Measurements from ENCODE around the gene ARL8A. TPM values are rescaled to one million over a fixed set of nuclear protein-coding genes. Genes with fewer than 3 reads are reported as not detected.
"Not testable (repeated sequence)": the region's sequence is repeated elsewhere in the genome, so short reads cannot be mapped to it uniquely, and the experiment has no call there.

ARL8A gene
- polyA plus RNA-seq, 1 donor (not counting 4 experiments of a cell fraction or from before 2014, with no cell fraction given): 58.6 TPM

DNA sequence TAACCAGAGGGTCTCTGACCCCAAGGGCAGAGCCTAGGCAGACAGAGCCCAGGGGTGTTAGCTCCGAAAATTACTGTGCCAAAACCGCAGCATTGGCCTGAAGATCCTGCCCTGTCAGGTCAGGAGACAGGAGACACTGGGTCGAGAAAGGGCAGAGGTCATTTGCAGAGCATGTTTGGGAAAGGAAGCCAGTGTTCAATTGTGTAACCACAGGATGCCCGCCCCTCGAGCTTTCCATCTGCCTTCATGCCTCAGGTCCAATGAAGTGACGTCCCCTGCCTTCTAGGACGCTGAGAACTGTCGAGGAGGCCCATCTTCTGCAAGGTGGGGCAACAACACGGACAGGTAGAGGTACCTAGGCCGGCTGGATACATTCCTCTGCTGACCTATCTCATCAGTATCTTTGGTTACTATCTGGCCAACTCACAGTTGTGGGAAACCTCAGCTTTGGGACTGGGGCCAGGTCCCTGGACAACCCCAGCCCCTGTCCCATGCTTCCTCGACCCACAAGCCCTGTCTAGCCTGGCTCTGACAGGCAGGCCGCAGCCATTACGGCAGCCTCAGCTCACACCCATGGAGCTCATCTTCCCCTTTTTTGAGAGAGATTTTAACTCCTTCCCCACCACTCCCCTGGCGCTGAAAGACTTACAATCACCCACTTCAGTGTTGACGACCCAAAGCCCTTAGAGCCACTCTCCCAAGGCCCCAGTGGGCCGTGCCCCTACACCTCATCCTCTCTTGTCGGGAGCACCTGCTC is 1.3 kb downstream of the ARL8A start:
- DNase-seq (ENCODE audit: low read depth, low spot score): no peak
- Histone ChIP-seq H3K9me3 (ENCODE audit: control insufficient read depth, low read depth, low read length) (no peaks in the 10 kb centered on the region), H3K27ac (ENCODE audit: control insufficient read depth, insufficient read depth, low read length) (peak overlapping the region; percentile 58), H3K4me2 (ENCODE audit: control insufficient read depth, extremely low read depth, insufficient read depth, low read depth, low read length) (peak overlapping the region; percentile 83), H2AFZ (ENCODE audit: control insufficient read depth, low read length) (no peak overlapping the region), H3K4me1 (ENCODE audit: control insufficient read depth, extremely low read depth, insufficient read depth, low read length) (peaks cover 14% of the 10 kb centered on the region), H4K20me1 (ENCODE audit: control insufficient read depth, extremely low read depth, insufficient read depth, low read length) (peaks cover 8% of the 10 kb centered on the region), H3K27me3 (ENCODE audit: control insufficient read depth, extremely low read depth, insufficient read depth, low read length) (no peaks in the 10 kb centered on the region), H3K4me3 (ENCODE audit: control insufficient read depth in 2 of 3, extremely low read depth in 1 of 3, insufficient read depth in 2 of 3, low read depth in 1 of 3, low read length in 3 of 3) (peak overlapping the region; percentile 53 to 98 (median 66)), H3K9ac (ENCODE audit: control insufficient read depth, extremely low read depth, insufficient read depth, low read length) (peak overlapping the region; percentile 78), H3K36me3 (ENCODE audit: control insufficient read depth in 2 of 2, extremely low read depth in 1 of 2, insufficient read depth in 2 of 2, low read length in 2 of 2) (peaks cover 0 to 5% of the 10 kb centered on the region in 2 experiments), H3K79me2 (ENCODE audit: control insufficient read depth, insufficient read depth, low read length) (peaks cover 59% of the 10 kb centered on the region), H3K9me1 (ENCODE audit: control insufficient read depth, extremely low read depth, insufficient read depth, low read length) (no peaks in the 10 kb centered on the region)
- TF ChIP-seq, protein P1, sequence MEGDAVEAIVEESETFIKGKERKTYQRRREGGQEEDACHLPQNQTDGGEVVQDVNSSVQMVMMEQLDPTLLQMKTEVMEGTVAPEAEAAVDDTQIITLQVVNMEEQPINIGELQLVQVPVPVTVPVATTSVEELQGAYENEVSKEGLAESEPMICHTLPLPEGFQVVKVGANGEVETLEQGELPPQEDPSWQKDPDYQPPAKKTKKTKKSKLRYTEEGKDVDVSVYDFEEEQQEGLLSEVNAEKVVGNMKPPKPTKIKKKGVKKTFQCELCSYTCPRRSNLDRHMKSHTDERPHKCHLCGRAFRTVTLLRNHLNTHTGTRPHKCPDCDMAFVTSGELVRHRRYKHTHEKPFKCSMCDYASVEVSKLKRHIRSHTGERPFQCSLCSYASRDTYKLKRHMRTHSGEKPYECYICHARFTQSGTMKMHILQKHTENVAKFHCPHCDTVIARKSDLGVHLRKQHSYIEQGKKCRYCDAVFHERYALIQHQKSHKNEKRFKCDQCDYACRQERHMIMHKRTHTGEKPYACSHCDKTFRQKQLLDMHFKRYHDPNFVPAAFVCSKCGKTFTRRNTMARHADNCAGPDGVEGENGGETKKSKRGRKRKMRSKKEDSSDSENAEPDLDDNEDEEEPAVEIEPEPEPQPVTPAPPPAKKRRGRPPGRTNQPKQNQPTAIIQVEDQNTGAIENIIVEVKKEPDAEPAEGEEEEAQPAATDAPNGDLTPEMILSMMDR (optimal IDR thresholded peaks at IDR 0.05 in 1 of 3, IDR thresholded peaks at IDR 0.05 in 1 of 3, conservative IDR thresholded peaks at IDR 0.05 in 1 of 3; ENCODE audit: extremely low read depth in 1 of 3, insufficient read depth in 2 of 3, low read length in 3 of 3): no peak
- TF ChIP-seq EZH2 (IDR thresholded peaks at IDR 0.05; ENCODE audit: low read length): no peak
- FAIRE-seq: no peak
- dilution Hi-C loops (cut with MboI; ENCODE audit: extremely low pct_ligation_motif_present, low sequenced_read_pairs): no loop called here

DNA sequence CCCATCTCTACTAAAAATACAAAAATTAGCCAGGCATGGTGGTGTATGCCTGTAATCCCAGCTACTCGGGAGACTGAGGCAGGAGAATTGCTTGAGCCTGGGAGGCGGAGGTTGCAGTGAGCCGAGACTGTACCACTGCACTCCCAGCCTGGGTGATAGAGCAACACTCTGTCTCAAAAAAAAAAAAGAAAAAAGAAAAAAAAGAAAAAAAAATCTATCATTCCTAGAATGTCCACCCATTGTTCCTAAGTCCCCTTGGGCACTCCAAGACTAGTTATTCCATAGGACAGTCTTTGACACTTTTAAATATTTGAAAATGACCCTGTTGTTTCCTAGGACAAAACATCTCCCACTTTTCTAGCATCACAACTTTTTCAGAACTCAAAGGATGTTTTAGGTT is 3.1 kb downstream of the ARL8A start:
- H3K9ac ChIP-seq (ENCODE audit: control insufficient read depth, extremely low read depth, insufficient read depth, low read length); FAIRE-seq; dilution Hi-C loops (cut with MboI; ENCODE audit: extremely low pct_ligation_motif_present, low sequenced_read_pairs); H3K9me3 ChIP-seq (ENCODE audit: control insufficient read depth, low read depth, low read length); H3K4me3 ChIP-seq (ENCODE audit: control insufficient read depth in 2 of 3, extremely low read depth in 1 of 3, insufficient read depth in 2 of 3, low read depth in 1 of 3, low read length in 3 of 3); H3K27ac ChIP-seq (ENCODE audit: control insufficient read depth, insufficient read depth, low read length); H4K20me1 ChIP-seq (ENCODE audit: control insufficient read depth, extremely low read depth, insufficient read depth, low read length); H3K9me1 ChIP-seq (ENCODE audit: control insufficient read depth, extremely low read depth, insufficient read depth, low read length); H3K4me2 ChIP-seq (ENCODE audit: control insufficient read depth, extremely low read depth, insufficient read depth, low read depth, low read length); H2AFZ ChIP-seq (ENCODE audit: control insufficient read depth, low read length); DNase-seq (ENCODE audit: low read depth, low spot score); H3K36me3 ChIP-seq (ENCODE audit: control insufficient read depth in 2 of 2, extremely low read depth in 1 of 2, insufficient read depth in 2 of 2, low read length in 2 of 2); H3K27me3 ChIP-seq (ENCODE audit: control insufficient read depth, extremely low read depth, insufficient read depth, low read length): not testable (repeated sequence)
- Histone ChIP-seq H3K79me2 (ENCODE audit: control insufficient read depth, insufficient read depth, low read length) (peaks cover 64% of the 10 kb centered on the region), H3K4me1 (ENCODE audit: control insufficient read depth, extremely low read depth, insufficient read depth, low read length) (peaks cover 14% of the 10 kb centered on the region)
